Left lung (tissue), 10 donors: ENCODE data around the gene SGF29. TPM values are rescaled to one million over a fixed set of nuclear protein-coding genes. Genes with fewer than 3 reads are reported as not detected.
"Not testable (repeated sequence)": the region's sequence is repeated elsewhere in the genome, so short reads cannot be mapped to it uniquely, and the experiment has no call there.

Experiments
- ATAC-seq: fragments of 200-7000 bp; cut with Tn5 transposase; one replicate; pipeline ENCODE4 v1.9.1; 2020; ENCODE audit warnings: moderate library complexity
- DNase-seq, 4 donors: peaks; one replicate each; pipeline ENCODE4 v3.0.0-alpha.2; 2013 to 2020
- H3K27ac ChIP-seq, 2 donors: fragments of 200-600 bp; sonication (generic) in 1 of 2; one replicate each; pipeline versions ENCODE4 v1.5.0 to v1.8.0; 2020 to 2021
- H3K27me3 ChIP-seq, 2 donors: fragments of 200-600 bp; sonication (generic) in 1 of 2; one replicate each; pipeline versions ENCODE4 v1.5.0 to v1.8.0; 2020 to 2021
- H3K36me3 ChIP-seq, 2 donors: fragments of 200-600 bp; sonication (generic) in 1 of 2; one replicate each; pipeline versions ENCODE4 v1.5.0 to v1.8.0; 2020 to 2021
- H3K4me1 ChIP-seq, 2 donors: fragments of 200-600 bp; one replicate each; pipeline ENCODE4 v1.8.0; 2021
- H3K4me3 ChIP-seq, 2 donors: fragments of 200-600 bp; sonication (generic) in 1 of 2; one replicate each; pipeline versions ENCODE4 v1.5.0 to v1.8.0; 2020 to 2021; ENCODE audit warnings: mild to moderate bottlenecking in 1 of 2
- H3K9me3 ChIP-seq, 2 donors: fragments of 200-600 bp; sonication (generic) in 1 of 2; one replicate each; pipeline versions ENCODE4 v1.5.0 to v1.8.0; 2020 to 2021
- intact Hi-C, 2 donors: fragments of 100-400 bp; cut with DNase I; formaldehyde crosslinking; loops; one replicate each; pipeline versions ENCODE4 v1.11.2 to v1.14.2; 2022
- polyA plus RNA-seq, 6 donors: library from polyadenylated mRNA; unstranded; fragments of 120-200 nt; gene quantifications; one replicate each; pipeline ENCODE4 v1.2.1, GENCODE V29; 2013; ENCODE audit not compliant: insufficient read length in 6 of 6
- total RNA-seq, 2 donors: library from RNA; stranded (reverse); fragmentation: NEBNext Ultra II Directional; extraction: Animal tissue kit (Norgen Biotek cat#: 25700); gene quantifications; one replicate each; pipeline ENCODE4 v1.2.1, GENCODE V29; 2021
- TF ChIP-seq, protein P1 (sequence below), 2 donors: fragments of 200-600 bp; sonication (generic) in 1 of 2; IDR thresholded peaks; one replicate each; pipeline versions ENCODE4 v1.5.0 to v1.8.0; 2021; ENCODE audit warnings: antibody characterized with exemption in 2 of 2
- donor health status: DM: no; HTN: yes; CAD: no.
- donor health status: DM: no; HTN: no; CAD: no.

SGF29 gene
- total and polyA plus RNA-seq, 8 donors, result 12.1 to 29.8 (median 21.8) TPM

DNA sequence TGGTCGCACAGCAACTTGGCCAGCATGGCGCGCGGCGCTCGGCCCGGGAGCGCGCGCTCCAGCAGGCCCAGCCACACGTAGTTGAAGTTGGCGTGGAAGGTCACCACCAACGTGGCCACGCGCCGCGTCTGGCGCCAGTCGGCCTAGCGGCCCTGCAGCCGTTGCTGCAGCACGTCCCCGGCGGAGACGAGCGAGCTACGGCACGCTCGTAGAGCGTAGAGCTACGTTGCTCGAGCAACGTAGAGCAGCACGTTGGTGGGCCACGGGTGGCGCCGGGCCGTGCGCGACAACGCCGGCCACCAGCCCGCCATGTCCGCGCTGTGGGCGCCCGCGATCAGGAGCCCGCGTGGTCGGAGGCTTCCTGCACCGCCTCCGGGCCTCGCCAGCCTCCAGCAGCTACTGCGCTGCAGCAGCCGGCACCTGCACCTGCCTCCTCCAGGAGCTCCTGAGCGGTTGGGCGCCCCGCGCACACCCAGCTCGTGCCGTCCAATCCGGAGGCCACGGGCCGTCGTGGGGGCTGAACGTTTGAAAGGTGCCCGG, 69.5 kb downstream of the SGF29 start:
- DNase-seq (peak; percentile 27 to 91 (median 52)), ATAC-seq (peak; percentile 97)
- TF ChIP-seq, protein P1, sequence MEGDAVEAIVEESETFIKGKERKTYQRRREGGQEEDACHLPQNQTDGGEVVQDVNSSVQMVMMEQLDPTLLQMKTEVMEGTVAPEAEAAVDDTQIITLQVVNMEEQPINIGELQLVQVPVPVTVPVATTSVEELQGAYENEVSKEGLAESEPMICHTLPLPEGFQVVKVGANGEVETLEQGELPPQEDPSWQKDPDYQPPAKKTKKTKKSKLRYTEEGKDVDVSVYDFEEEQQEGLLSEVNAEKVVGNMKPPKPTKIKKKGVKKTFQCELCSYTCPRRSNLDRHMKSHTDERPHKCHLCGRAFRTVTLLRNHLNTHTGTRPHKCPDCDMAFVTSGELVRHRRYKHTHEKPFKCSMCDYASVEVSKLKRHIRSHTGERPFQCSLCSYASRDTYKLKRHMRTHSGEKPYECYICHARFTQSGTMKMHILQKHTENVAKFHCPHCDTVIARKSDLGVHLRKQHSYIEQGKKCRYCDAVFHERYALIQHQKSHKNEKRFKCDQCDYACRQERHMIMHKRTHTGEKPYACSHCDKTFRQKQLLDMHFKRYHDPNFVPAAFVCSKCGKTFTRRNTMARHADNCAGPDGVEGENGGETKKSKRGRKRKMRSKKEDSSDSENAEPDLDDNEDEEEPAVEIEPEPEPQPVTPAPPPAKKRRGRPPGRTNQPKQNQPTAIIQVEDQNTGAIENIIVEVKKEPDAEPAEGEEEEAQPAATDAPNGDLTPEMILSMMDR (IDR thresholded peaks at IDR 0.05), result no peak
- H3K27ac ChIP-seq, result peak overlapping the region in 1 of 2 donors; percentile 55
- intact Hi-C loops, result no loop called here
- peaks cover 0 to 7% of the 10 kb centered on the region in 2 donors for H3K27me3 ChIP-seq
- H3K4me3 ChIP-seq, result peak overlapping the region; percentile 54 to 58
- H3K36me3 ChIP-seq, result no peaks in the 10 kb centered on the region
- H3K4me1 ChIP-seq, result peaks cover 0 to 17% of the 10 kb centered on the region in 2 donors
- H3K9me3 ChIP-seq, result no peaks in the 10 kb centered on the region

DNA sequence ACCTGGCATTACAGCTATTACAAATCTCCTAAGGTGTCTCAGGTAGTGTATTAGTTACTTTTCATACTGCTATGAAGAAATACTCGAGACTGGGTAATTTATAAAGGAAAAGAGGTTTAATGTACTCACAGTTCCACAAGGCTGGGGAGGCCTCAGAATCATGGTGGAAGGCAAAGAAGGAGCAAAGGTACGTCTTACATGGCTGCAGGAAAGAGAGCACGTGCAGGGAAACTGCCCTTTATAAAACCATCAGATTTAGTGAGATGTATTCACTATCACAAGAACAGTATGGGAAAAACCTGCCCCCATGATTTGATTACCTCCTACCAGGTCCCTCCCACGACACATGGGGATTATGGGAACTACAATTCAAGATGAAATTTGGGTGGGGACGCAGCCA, 77.2 kb downstream of the SGF29 start:
- H3K27ac ChIP-seq, H3K27me3 ChIP-seq, H3K9me3 ChIP-seq, ATAC-seq, H3K4me1 ChIP-seq, H3K4me3 ChIP-seq, DNase-seq, intact Hi-C loops, H3K36me3 ChIP-seq: not testable (repeated sequence)

- H3K36me3 ChIP-seq, H3K27ac ChIP-seq, DNase-seq, ATAC-seq, H3K4me1 ChIP-seq, H3K4me3 ChIP-seq, intact Hi-C loops, H3K9me3 ChIP-seq, H3K27me3 ChIP-seq: not testable (repeated sequence)
Observed at GRCh38 chr16:28636093-28636823, 82.5 kb downstream of the SGF29 start.

DNA sequence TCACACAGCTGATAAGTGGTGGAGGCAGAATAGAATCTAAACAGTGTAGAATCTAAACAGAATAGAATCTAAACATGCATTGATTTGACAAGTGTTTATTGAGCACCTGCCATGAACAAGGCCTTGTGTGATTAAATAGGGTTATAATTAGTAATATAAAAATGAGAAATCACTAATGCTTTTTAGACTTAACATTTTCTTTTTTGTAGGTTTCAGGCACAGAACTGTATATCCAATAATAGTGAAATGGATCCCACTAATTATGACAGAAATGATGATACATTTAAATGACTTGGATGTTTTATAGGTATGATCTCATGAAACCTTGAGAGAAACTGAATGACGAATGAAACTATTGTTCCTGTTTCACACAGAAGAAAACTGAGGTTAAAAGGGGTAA, 84.0 kb downstream of the SGF29 start, which contains the start of gene NPIPB8:
TSS of gene NPIPB8 (plus strand) at position 301 of the 400 bp plus-strand sequence. CDS start 296 bp downstream, outside the sequence.
- intact Hi-C loops, H3K4me1 ChIP-seq, H3K27me3 ChIP-seq, H3K27ac ChIP-seq, DNase-seq, H3K4me3 ChIP-seq, H3K9me3 ChIP-seq, H3K36me3 ChIP-seq, ATAC-seq: not testable (repeated sequence)

DNA sequence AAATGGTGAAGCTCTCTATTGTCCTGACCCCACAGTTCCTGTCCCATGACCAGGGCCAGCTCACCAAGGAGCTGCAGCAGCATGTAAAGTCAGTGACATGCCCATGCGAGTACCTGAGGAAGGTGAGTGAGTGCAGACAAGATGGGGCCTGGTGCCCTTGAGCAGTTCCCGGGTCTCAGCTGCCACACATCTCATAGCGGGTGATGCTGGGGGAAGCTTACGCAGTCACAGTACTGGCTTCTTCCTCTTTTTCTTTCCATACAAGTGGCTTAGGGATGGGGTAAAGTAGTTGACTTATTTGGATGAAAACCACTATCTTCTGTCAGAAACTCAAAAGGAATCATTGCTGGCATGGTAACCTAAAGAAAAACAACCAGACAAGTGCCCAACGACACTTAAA, 84.6 kb downstream of the SGF29 start:
- H3K27me3 ChIP-seq, ATAC-seq, intact Hi-C loops, H3K36me3 ChIP-seq, DNase-seq, H3K27ac ChIP-seq, H3K4me1 ChIP-seq, H3K4me3 ChIP-seq, H3K9me3 ChIP-seq: not testable (repeated sequence)

DNA sequence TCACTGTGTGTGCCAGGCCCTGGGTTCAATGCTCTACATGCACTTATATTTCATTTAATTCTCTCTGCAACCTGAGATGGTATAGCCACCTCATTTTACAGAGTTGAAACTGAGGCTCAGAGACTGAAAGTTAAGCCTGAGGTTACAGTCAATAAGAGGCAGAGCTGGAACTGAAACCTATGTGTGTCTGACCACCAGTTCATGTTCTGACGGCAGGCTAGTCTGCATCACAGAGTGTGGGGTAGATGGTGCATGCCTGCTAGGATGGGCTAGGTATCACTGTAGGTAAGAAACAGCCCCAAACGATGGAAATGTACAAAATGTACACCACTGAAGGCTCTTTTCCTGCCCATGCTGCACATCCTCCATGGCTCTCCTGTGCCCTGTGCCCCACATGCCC, 86.2 kb downstream of the SGF29 start:
- DNase-seq, H3K36me3 ChIP-seq, H3K27me3 ChIP-seq, H3K4me1 ChIP-seq, H3K4me3 ChIP-seq, H3K27ac ChIP-seq, H3K9me3 ChIP-seq, intact Hi-C loops, ATAC-seq: not testable (repeated sequence)

Other genes with a start within 250 kb of the SGF29 start
- 1 to 10 TPM in 1 of 2 donors, under 1 TPM in 1; 0.76 to 4.7 TPM for gene NPIPB6, start 190.4 kb upstream of the SGF29 start, total RNA-seq
- 1 to 10 TPM in 5 of 6 donors, under 1 TPM in 1; 0.89 to 2.9 (median 2.2) TPM for gene NPIPB6, start 190.4 kb upstream of the SGF29 start, polyA plus RNA-seq
- 10 to 100 TPM; 10.6 to 42.2 TPM for gene EIF3CL, start 150.1 kb upstream of the SGF29 start, total RNA-seq
- gene EIF3CL, start 150.1 kb upstream of the SGF29 start, polyA plus RNA-seq, result 100 to 1,000 TPM in 2 of 6 donors, 10 to 100 TPM in 4; 48.6 to 107 (median 66.4) TPM
- gene NPIPB7, start 81.6 kb upstream of the SGF29 start, total RNA-seq, result not detected
- gene NPIPB7, start 81.6 kb upstream of the SGF29 start, polyA plus RNA-seq, result under 1 TPM in 3 of 6 donors, not detected in 3; 0.18 to 0.41 (median 0.33) TPM
- gene CLN3, start 61.8 kb upstream of the SGF29 start, total RNA-seq, result 10 to 100 TPM; 57.5 to 72.8 TPM
- gene CLN3, start 61.8 kb upstream of the SGF29 start, polyA plus RNA-seq, result 10 to 100 TPM; 22.1 to 29.0 (median 24.8) TPM
- 10 to 100 TPM in 1 of 2 donors, 1 to 10 TPM in 1; 6.2 to 22.9 TPM for gene APOBR, start 59.3 kb upstream of the SGF29 start, total RNA-seq
- 1 to 10 TPM; 1.0 to 1.7 (median 1.4) TPM for gene APOBR, start 59.3 kb upstream of the SGF29 start, polyA plus RNA-seq
- gene IL27, start 47.1 kb upstream of the SGF29 start, total RNA-seq, result under 1 TPM in 1 of 2 donors, not detected in 1; 0.94 TPM
- gene IL27, start 47.1 kb upstream of the SGF29 start, polyA plus RNA-seq, result under 1 TPM in 1 of 6 donors, not detected in 5; 0.38 TPM
- 100 to 1,000 TPM; 141 to 142 TPM for gene NUPR1, start 14.9 kb upstream of the SGF29 start, total RNA-seq
- gene NUPR1, start 14.9 kb upstream of the SGF29 start, polyA plus RNA-seq, result 10 to 100 TPM; 31.3 to 45.8 (median 35.4) TPM
- gene SULT1A2, start 43.1 kb downstream of the SGF29 start, total RNA-seq, result 10 to 100 TPM in 1 of 2 donors, 1 to 10 TPM in 1; 5.2 to 16.6 TPM
- gene SULT1A2, start 43.1 kb downstream of the SGF29 start, polyA plus RNA-seq, result 1 to 10 TPM; 2.9 to 3.9 (median 3.7) TPM
- 10 to 100 TPM; 38.6 to 68.6 TPM for gene SULT1A1, start 56.1 kb downstream of the SGF29 start, total RNA-seq
- gene SULT1A1, start 56.1 kb downstream of the SGF29 start, polyA plus RNA-seq, result 10 to 100 TPM; 21.8 to 45.3 (median 34.4) TPM
- under 1 TPM; 0.16 to 0.38 TPM for gene NPIPB8, start 84.1 kb downstream of the SGF29 start, total RNA-seq
- 1 to 10 TPM; 1.1 to 6.0 (median 2.2) TPM for gene NPIPB8, start 84.1 kb downstream of the SGF29 start, polyA plus RNA-seq
- gene EIF3C, start 157.5 kb downstream of the SGF29 start, total RNA-seq, result 100 to 1,000 TPM; 354 to 395 TPM
- gene EIF3C, start 157.5 kb downstream of the SGF29 start, polyA plus RNA-seq, result 100 to 1,000 TPM; 273 to 478 (median 321) TPM
- 1 to 10 TPM; 1.2 to 1.5 TPM for gene NPIPB9, start 197.9 kb downstream of the SGF29 start, total RNA-seq
- gene NPIPB9, start 197.9 kb downstream of the SGF29 start, polyA plus RNA-seq, result 1 to 10 TPM in 5 of 6 donors, under 1 TPM in 1; 0.47 to 4.5 (median 2.7) TPM